Keratinocyte (primary cell): Measurements from ENCODE around the gene PHACTR1.

Source experiments
- CTCF ChIP-seq, 3 experiments: IDR thresholded peaks in 1 of 3; conservative IDR thresholded peaks in 1 of 3; optimal IDR thresholded peaks in 1 of 3; 2 replicates in 2 of 3; 3 replicates in 1 of 3; pipeline versions ENCODE3 to v1.5.1; 2011; ENCODE audit warnings: low read length in 3 of 3, mild to moderate bottlenecking in 3 of 3, moderate library complexity in 2 of 3, control low read depth in 1 of 3, inconsistent platforms in 1 of 3; ENCODE audit not compliant: insufficient read depth in 2 of 3; ENCODE audit errors: extremely low read depth in 1 of 3
- EZH2 ChIP-seq: IDR thresholded peaks from one replicate; pipeline ENCODE4 v1.6.1; 2012; ENCODE audit warnings: inconsistent platforms, mild to moderate bottlenecking, low read length, moderate library complexity

DNA sequence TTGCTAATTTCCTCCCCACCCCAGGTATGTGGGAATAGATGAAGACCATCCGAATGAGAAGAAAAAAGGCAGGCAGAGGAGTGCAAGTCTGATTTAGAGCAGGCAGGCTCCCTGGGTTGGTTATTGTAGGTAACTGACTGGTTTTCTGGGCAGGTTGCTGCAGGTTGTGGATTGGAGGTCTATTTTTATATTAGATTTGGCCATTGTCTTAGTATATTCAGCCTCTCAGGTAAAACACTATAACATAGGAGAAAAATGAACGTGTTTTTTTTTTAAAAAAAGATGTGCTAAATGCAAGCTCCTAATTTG lies 612.3 kb downstream of the PHACTR1 start:
- TF ChIP-seq EZH2 (no peak), CTCF (optimal IDR thresholded peaks at IDR 0.05 in 1 of 3, IDR thresholded peaks at IDR 0.05 in 1 of 3, conservative IDR thresholded peaks at IDR 0.05 in 1 of 3; ENCODE audit: extremely low read depth in 1 of 3, insufficient read depth in 2 of 3, low read length in 3 of 3) (no peak)
